ENCODE measurements around the gene F2RL1. TPM values are rescaled to one million over a fixed set of nuclear protein-coding genes. Genes with fewer than 3 reads are reported as not detected.

Gene F2RL1
- total and polyA plus RNA-seq, 2 donors (not counting 1 experiment from before 2014, with no cell fraction given), result 0.04 to 0.64 TPM

DNA sequence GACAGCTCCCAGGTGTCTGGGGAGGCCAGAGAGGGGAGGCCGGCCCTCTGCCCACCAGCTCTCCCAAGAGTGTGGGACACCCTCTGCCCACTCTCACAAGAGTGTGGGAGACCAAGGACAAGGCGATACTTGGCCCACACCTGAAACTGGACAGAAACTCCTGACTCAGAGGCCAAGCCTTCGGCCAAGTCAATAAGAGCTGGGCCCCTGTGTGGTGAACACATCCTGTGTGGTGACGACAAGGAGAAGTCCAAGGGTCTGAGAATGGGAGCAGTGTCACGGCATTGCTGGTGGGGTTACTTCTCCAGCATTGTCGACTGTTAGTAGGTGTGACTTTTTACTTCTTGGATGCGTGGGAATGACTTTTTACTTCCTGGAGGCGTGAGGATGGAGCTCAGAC, 14.6 kb upstream of the F2RL1 start:
- Mint-ChIP-seq H3K9me3 (ENCODE audit: insufficient read depth) (no peaks in the 10 kb centered on the region), H3K27ac (no peak overlapping the region), H3K27me3 (peaks cover 22% of the 10 kb centered on the region), H3K4me3 (no peak overlapping the region), H3K4me1 (no peaks in the 10 kb centered on the region)
- H3K27me3 ChIP-seq (replicated peaks in 1 of 4; ENCODE audit: control extremely low read depth in 1 of 4, control insufficient read depth in 3 of 4, insufficient read depth in 4 of 4, low read length in 3 of 4), result no peaks in the 10 kb centered on the region
- intact Hi-C loops (cut with micrococcal nuclease), result no loop called here
- POLR2A ChIA-PET, result no interaction called here
- H3K4me1 ChIP-seq (ENCODE audit: control insufficient read depth in 2 of 2, insufficient read depth in 2 of 2, low read length in 2 of 2), result no peaks in the 10 kb centered on the region
- TF ChIP-seq EZH2 (IDR thresholded peaks at IDR 0.05; ENCODE audit: borderline replicate concordance, insufficient read depth, low read depth, low read length, poor library complexity, severe bottlenecking), result no peak
- TF ChIP-seq, protein P1, sequence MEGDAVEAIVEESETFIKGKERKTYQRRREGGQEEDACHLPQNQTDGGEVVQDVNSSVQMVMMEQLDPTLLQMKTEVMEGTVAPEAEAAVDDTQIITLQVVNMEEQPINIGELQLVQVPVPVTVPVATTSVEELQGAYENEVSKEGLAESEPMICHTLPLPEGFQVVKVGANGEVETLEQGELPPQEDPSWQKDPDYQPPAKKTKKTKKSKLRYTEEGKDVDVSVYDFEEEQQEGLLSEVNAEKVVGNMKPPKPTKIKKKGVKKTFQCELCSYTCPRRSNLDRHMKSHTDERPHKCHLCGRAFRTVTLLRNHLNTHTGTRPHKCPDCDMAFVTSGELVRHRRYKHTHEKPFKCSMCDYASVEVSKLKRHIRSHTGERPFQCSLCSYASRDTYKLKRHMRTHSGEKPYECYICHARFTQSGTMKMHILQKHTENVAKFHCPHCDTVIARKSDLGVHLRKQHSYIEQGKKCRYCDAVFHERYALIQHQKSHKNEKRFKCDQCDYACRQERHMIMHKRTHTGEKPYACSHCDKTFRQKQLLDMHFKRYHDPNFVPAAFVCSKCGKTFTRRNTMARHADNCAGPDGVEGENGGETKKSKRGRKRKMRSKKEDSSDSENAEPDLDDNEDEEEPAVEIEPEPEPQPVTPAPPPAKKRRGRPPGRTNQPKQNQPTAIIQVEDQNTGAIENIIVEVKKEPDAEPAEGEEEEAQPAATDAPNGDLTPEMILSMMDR (IDR thresholded peaks at IDR 0.05), result no peak
- H3K4me2 ChIP-seq (replicated peaks; ENCODE audit: low read depth, low read length, poor library complexity, severe bottlenecking), result no peak overlapping the region
- 81% methylated on average over 7 of the region's 8 CpGs for WGBS (ENCODE audit: insufficient coverage)
- no peak overlapping the region for H3K9ac ChIP-seq (ENCODE audit: low read length)
- no peak overlapping the region for H2AFZ ChIP-seq (ENCODE audit: insufficient read depth, low read depth, low read length, poor library complexity, severe bottlenecking)
- no peak for DNase-seq
- H3K9me3 ChIP-seq (ENCODE audit: control extremely low read depth in 1 of 3, control insufficient read depth in 2 of 3, insufficient read depth in 1 of 3, low read length in 2 of 3), result no peaks in the 10 kb centered on the region
- no peak overlapping the region for H3K27ac ChIP-seq (ENCODE audit: low read length in 2 of 2)
- no peak overlapping the region for H3K4me3 ChIP-seq (ENCODE audit: control extremely low read depth in 1 of 5, extremely low read depth in 1 of 5, insufficient read depth in 1 of 5, low read depth in 2 of 5, low read length in 4 of 5)
- H3K79me2 ChIP-seq (ENCODE audit: control insufficient read depth, insufficient read depth, low read length), result no peaks in the 10 kb centered on the region
- CTCF ChIA-PET, result no interaction called here
- no peak for ATAC-seq (ENCODE audit: low read depth)
- H3K36me3 ChIP-seq (replicated peaks in 1 of 2; ENCODE audit: control extremely low read depth in 1 of 2, control insufficient read depth in 1 of 2, extremely low read depth in 1 of 2, insufficient read depth in 2 of 2, low read length in 1 of 2), result no peaks in the 10 kb centered on the region
- no peaks in the 10 kb centered on the region for H4K20me1 ChIP-seq (ENCODE audit: control insufficient read depth, insufficient read depth, low read length, poor library complexity, severe bottlenecking)

DNA sequence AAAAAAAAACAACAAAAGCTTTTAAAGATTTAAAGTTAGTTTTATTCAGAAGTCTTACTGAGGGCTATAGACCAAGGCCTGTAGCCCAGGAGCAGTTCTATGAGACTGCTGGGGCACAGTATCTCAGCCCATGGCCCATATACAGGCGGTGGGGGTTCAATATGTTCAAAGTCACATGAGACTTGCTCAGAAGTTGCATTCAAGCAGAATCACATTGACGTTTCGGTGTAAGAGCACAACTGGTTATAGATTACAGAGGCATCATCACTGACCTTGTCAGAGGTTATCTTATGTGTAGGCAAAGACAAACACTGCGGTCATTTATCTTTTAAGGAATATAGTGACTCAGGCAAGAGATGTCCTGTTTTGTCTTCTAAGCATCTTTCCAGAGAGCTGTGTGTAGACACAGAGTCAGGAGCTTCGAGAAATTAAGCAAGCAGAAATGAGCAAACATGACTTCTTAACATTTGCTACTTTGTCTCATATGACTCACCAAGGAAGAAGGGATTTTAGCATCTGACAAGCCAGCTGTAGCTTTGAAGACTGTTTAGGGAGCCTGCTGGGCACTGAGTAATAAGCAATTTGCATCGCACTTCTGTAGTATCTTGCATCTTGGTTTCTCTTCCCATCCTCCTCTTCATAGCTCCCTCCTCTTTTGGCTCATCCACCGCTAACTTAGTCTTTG, 12.9 kb upstream of the F2RL1 start:
- intact Hi-C loops (cut with micrococcal nuclease), result no loop called here
- peaks cover 0 to 2% (median 0%) of the 10 kb centered on the region in 3 donors for H3K9me3 ChIP-seq (ENCODE audit: control extremely low read depth in 1 of 3, control insufficient read depth in 2 of 3, insufficient read depth in 1 of 3, low read length in 2 of 3)
- Mint-ChIP-seq H3K4me3 (no peak overlapping the region), H3K27me3 (peaks cover 17% of the 10 kb centered on the region), H3K27ac (no peak overlapping the region), H3K4me1 (no peaks in the 10 kb centered on the region), H3K9me3 (ENCODE audit: insufficient read depth) (no peaks in the 10 kb centered on the region)
- no peak overlapping the region for H2AFZ ChIP-seq (ENCODE audit: insufficient read depth, low read depth, low read length, poor library complexity, severe bottlenecking)
- 78% methylated on average over 5 of the region's 7 CpGs for WGBS (ENCODE audit: insufficient coverage)
- ChIA-PET POLR2A (no interaction called here), CTCF (no interaction called here)
- ATAC-seq (ENCODE audit: low read depth), result no peak
- DNase-seq, result no peak
- H3K27me3 ChIP-seq (replicated peaks in 1 of 4; ENCODE audit: control extremely low read depth in 1 of 4, control insufficient read depth in 3 of 4, insufficient read depth in 4 of 4, low read length in 3 of 4), result no peaks in the 10 kb centered on the region
- H3K4me1 ChIP-seq (ENCODE audit: control insufficient read depth in 2 of 2, insufficient read depth in 2 of 2, low read length in 2 of 2), result no peaks in the 10 kb centered on the region
- no peak overlapping the region for H3K27ac ChIP-seq (ENCODE audit: low read length in 2 of 2)
- no peaks in the 10 kb centered on the region for H4K20me1 ChIP-seq (ENCODE audit: control insufficient read depth, insufficient read depth, low read length, poor library complexity, severe bottlenecking)
- H3K36me3 ChIP-seq (replicated peaks in 1 of 2; ENCODE audit: control extremely low read depth in 1 of 2, control insufficient read depth in 1 of 2, extremely low read depth in 1 of 2, insufficient read depth in 2 of 2, low read length in 1 of 2), result no peaks in the 10 kb centered on the region
- H3K4me2 ChIP-seq (replicated peaks; ENCODE audit: low read depth, low read length, poor library complexity, severe bottlenecking), result no peak overlapping the region
- no peak overlapping the region for H3K9ac ChIP-seq (ENCODE audit: low read length)
- no peak overlapping the region for H3K4me3 ChIP-seq (ENCODE audit: control extremely low read depth in 1 of 5, extremely low read depth in 1 of 5, insufficient read depth in 1 of 5, low read depth in 2 of 5, low read length in 4 of 5)
- H3K79me2 ChIP-seq (ENCODE audit: control insufficient read depth, insufficient read depth, low read length), result no peaks in the 10 kb centered on the region
- no peak for TF ChIP-seq EZH2 (IDR thresholded peaks at IDR 0.05; ENCODE audit: borderline replicate concordance, insufficient read depth, low read depth, low read length, poor library complexity, severe bottlenecking)
- TF ChIP-seq, protein P1 (IDR thresholded peaks at IDR 0.05), result no peak
